ENCODE measurements around the gene S1PR3.

The S1PR3 gene

DNA sequence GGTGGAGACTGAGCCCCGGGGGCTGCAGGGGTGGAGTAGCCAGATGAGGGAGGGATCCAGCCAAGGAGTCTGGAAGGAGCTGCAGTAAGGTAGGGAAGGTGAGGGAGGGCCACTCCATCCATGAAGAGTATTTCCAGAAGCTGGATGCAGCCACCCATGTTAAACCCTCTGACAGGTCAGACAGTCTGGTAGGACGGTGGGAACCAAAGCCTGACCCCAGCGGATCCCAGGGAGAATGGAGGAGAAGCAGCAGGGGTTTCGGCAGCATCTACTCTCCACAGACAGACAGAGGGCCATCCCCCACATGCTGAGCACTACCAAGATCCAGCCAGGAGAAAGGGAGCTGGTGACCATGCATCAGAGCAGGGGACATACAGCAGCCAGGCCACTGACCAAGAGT lies 22.5 kb upstream of the S1PR3 start:
- in situ Hi-C loops (cut with MboI; ENCODE audit: low sequenced_read_pairs), result no loop called here

- in situ Hi-C loops (cut with MboI; ENCODE audit: low sequenced_read_pairs), result no loop called here
These were observed 21.5 kb upstream of the S1PR3 start for GRCh38 chr9:88969646-88970373.

- in situ Hi-C loops (cut with MboI; ENCODE audit: low sequenced_read_pairs), result no loop called here
These were observed 19.9 kb upstream of the S1PR3 start for GRCh38 chr9:88971131-88971960.

DNA sequence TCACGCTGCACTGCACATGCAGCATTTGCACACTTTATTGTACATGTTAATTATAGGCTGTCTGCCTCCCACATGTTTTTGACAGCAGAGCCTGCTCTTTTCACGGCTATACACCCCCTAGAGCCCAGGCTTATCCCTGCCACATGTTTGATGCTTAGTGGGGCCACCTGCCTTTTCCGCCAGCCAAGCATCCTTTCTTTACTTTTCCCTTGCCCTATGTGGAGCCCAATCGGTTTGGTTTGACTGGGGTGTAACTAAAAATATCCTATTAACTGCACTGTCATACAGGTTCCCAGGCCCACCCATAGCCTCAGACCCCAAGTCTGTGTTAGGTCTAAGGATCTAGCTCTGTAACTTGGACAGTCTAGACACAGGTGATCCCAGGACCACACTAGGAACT lies 18.9 kb upstream of the S1PR3 start:
- in situ Hi-C loops (cut with MboI; ENCODE audit: low sequenced_read_pairs), result no loop called here

- in situ Hi-C loops (cut with MboI; ENCODE audit: low sequenced_read_pairs), result no loop called here
These were observed 17.8 kb upstream of the S1PR3 start for GRCh38 chr9:88973281-88974045.

- in situ Hi-C loops (cut with MboI; ENCODE audit: low sequenced_read_pairs), result no loop called here
These were observed 16.6 kb upstream of the S1PR3 start for GRCh38 chr9:88974641-88975040.

GRCh38 chr9:88975966-88976889 lies 15.0 kb upstream of the S1PR3 start:
- in situ Hi-C loops (cut with MboI; ENCODE audit: low sequenced_read_pairs), result no loop called here

- in situ Hi-C loops (cut with MboI; ENCODE audit: low sequenced_read_pairs), result no loop called here
These were observed 14.4 kb upstream of the S1PR3 start for GRCh38 chr9:88976890-88977257.

DNA sequence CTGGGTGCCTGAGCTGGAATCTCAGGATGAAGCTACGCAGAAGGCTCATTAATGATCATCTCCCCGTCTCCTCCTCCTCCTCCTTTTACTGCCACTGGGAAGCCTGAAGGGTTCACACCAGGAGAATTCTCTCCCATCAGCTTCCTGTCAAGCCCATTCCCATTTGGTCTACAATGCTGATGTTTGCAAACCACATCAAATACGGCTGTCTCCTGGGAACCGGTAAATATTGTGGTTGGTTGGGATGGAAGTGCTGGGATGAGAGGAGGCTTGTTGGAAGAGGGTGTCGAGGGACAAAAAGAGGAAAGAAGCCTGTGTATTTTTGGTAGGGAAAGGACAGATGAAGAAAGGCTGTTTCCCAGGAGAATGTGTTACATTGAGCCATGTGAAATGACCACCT lies 13.2 kb upstream of the S1PR3 start:
- in situ Hi-C loops (cut with MboI; ENCODE audit: low sequenced_read_pairs), result no loop called here

DNA sequence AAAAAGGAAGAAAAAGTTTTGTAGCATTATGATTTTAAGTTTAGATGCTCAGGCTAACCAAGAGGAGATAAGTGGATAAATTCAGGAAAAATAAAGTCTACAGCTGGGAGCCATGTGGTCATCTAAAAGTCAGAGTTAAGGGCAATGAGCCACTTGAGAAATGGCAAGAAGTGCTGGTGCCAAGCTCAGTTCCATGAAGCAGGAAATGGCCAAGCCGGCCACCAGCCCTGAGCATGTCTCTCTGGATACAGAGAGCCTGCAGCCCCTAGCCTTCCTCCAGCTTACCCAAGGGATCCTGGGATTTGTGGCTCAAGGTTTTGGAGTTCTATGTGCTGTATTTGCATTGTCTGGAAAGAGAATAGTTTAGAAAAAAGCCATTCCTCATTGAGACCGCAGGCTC lies 12.2 kb upstream of the S1PR3 start:
- in situ Hi-C loops (cut with MboI; ENCODE audit: low sequenced_read_pairs), result no loop called here

DNA sequence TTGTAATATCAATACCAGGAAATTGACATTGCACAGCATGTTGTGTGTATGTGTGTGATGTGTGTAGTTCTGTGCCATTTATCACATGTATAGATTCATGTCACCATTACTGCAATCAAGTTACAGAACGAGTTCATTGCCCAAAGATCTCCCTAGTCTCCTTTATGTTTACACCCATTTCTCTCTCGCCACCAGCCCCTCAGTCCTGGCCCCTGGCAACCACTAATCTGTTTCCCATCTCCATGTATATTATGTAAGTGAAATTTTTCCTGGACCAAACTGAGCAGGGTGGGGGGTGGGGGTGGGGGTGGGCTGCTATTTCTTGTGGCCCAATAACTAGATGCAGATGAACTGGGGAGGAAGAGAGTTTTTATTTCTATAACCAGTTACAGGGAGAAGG lies 11.5 kb upstream of the S1PR3 start:
- in situ Hi-C loops (cut with MboI; ENCODE audit: low sequenced_read_pairs), result no loop called here

DNA sequence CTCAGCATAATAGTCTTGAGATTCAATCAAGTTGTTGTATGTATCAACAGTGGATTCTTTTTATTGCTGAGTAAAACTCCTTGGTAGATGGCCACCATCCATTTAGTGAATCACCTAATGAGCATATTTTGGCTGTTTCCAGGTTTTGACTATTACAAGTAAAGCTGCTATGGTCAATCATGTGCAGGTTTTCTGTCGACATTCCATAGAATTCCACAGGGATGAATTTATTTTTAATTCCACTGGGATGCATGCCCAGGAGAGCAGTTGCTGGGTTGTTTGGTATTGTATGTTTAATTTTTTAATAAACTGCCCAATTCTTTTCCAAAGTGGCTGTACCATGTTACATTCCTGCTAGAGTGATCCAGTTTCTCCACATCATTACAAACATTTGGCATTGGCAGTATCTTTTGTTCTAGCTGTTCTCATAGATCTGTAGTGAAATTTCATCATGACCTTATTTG lies 10.5 kb upstream of the S1PR3 start:
- in situ Hi-C loops (cut with MboI; ENCODE audit: low sequenced_read_pairs), result no loop called here

- in situ Hi-C loops (cut with MboI; ENCODE audit: low sequenced_read_pairs), result no loop called here
These were observed 7.3 kb upstream of the S1PR3 start for GRCh38 chr9:88983865-88984542.

DNA sequence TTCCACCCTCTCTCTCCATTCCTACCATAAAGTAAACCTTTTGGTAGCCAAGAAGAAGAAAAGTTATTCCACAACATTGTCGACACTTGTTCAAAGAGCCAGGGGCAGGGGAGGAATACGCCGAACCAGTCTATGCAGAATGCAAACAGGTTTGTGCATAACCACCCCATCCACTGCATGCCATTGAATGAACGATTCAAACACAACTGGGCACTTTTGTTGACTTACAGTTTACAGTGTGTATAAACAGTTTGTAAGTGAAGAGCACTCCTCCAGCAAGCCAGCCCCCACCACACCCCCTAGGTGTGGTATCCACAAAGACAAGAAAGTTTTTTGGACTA lies 6.8 kb upstream of the S1PR3 start:
- in situ Hi-C loops (cut with MboI; ENCODE audit: low sequenced_read_pairs), result no loop called here

DNA sequence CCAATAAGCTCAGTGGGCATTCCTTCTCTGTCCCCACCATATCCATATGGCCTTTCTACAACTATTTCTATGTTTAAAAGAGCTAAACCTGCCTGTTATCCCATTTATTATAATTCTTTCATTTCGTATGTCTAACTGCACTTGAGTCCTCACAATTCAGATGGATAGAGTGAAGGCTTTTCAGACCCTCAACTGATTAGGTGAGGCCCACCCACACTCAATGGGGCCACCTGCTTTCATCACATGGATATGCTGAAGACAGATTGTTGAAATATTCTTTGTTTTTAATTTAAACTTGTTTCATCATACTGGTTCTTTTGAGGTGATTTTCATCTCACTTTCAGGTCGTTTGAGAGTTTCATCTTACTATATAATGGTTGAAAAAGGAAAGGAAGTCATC lies 5.7 kb upstream of the S1PR3 start:
- in situ Hi-C loops (cut with MboI; ENCODE audit: low sequenced_read_pairs), result no loop called here

DNA sequence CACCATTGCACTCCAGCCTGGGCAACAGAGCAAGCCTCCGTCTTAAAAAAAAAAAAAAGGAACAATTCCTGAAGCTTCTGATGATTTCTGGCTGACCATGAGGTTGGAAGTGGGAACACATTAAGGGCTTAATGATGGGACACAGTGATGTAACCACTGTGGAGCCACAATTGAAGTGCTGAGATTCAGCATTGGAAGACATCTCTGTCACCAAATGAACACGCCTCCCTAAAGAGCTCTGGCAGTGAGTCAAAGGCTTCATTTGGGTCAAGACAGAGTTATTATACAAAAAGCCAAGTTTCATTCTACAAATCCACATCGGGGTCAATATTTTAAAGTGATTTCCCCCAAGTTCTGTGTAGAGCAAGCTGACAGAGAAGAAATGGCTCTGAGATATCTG lies 4.5 kb upstream of the S1PR3 start:
- in situ Hi-C loops (cut with MboI; ENCODE audit: low sequenced_read_pairs), result no loop called here

GRCh38 chr9:88987661-88988060 lies 3.6 kb upstream of the S1PR3 start:
- in situ Hi-C loops (cut with MboI; ENCODE audit: low sequenced_read_pairs), result no loop called here

DNA sequence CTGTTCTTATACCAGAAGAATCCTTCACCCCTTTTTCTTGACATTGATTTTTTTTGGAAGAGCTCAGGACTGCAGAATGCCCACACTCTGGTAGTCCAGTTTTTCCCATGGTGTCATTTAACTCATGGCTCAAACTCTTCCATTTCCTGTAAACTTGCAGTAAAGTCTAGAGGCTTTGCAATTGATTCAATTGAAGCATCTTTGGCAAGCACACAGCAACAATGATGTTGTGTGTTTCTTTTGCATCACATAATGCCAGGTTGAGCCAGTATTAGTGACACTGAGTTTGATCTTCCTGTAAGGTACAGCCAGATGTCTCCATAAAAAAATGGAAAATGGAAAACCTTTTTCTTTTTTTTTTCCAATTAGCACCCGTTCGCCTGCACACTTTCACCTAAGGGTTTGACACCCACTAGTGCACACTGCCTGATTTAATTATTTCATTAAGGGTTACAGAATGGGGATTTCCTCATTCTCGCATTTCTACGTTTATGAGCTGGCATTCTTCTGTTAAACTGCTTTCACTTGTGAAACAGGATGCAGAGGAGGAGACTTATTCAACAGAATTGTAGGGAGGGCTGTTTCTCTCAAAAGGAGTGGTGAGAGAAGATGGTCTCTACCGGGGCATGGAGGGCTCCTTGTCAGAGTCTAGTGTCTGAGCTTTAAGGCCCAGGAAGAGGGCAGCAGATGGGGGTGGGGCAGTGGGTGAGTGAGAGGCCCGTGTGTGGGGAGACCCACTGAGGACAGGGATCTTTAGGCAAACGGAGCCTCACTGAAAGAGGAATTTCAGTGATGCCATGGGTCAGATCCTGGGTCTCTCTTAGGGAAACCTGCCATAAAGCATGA lies 2.2 kb upstream of the S1PR3 start:
- in situ Hi-C loops (cut with MboI; ENCODE audit: low sequenced_read_pairs), result no loop called here

DNA sequence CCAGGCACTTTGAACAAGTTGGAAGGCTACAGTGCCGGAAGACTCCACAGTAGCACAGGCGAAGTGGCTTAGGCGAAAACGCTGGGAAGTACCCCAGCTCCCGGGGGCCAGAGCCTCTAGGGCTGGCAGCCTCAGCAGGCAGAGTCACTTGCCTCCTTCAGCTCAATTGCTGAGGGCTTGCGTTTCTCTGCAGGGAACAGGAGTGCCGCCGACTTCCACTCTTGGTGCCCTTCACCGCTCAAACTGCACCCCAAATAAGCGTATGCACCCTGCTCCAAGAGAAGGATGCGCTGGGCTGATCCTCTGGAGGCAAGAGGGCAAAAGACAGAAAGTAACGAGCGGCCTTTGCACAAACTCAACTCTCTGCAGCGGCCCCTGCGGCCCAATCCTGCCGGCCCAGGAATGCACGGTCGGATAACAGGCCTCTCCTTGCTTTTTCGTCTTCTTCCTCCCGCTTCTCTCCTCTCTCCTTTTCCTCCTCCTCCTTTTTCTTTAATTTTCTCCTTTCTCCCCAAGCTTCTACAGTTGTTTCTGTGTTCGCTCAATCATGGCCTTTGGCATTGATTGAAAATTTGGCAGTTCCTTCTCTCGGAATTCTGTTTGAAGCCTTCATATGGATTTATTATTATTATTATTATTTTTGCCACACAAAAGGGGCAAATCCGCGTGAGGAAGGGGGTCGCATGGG lies 1.1 kb upstream of the S1PR3 start:
- in situ Hi-C loops (cut with MboI; ENCODE audit: low sequenced_read_pairs), result no loop called here
